ENCODE data around the gene C1orf174.

- TF ChIP-seq CTCF (IDR thresholded peaks at IDR 0.05) (no peak), POLR2A (IDR thresholded peaks at IDR 0.05) (no peak), POLR2AphosphoS5 (IDR thresholded peaks at IDR 0.05) (no peak)
These were observed 26.9 kb upstream of the C1orf174 start for GRCh38 chr1:3926956-3927355.
